ENCODE measurements around the gene RARA. TPM values are rescaled to one million over a fixed set of nuclear protein-coding genes. Genes with fewer than 3 reads are reported as not detected.
A peak's percentile ranks its signal among the peaks of the same experiment; 100 is the strongest.

The RARA gene
- total and polyA plus RNA-seq, 8 donors, result 6.8 to 19.7 (median 11.6) TPM

GRCh38 chr17:40317345-40317873 is 8.4 kb downstream of the RARA start:
- ATAC-seq (peak in 3 of 4 donors; percentile 16 to 27 (median 24)), FAIRE-seq (no peak), DNase-seq (peak in 2 of 6 donors; percentile 41 to 60)

GRCh38 chr17:40317880-40318829 is 9.2 kb downstream of the RARA start:
- FAIRE-seq (no peak), ATAC-seq (peak; percentile 92 to 97 (median 94)), DNase-seq (peak; percentile 91 to 97 (median 94))
- H3K36me3 ChIP-seq, result no peaks in the 10 kb centered on the region
- 0% methylated on average over 68 to 70 of the region's 70 CpGs for WGBS, 2 donors
- TF ChIP-seq, protein P1, sequence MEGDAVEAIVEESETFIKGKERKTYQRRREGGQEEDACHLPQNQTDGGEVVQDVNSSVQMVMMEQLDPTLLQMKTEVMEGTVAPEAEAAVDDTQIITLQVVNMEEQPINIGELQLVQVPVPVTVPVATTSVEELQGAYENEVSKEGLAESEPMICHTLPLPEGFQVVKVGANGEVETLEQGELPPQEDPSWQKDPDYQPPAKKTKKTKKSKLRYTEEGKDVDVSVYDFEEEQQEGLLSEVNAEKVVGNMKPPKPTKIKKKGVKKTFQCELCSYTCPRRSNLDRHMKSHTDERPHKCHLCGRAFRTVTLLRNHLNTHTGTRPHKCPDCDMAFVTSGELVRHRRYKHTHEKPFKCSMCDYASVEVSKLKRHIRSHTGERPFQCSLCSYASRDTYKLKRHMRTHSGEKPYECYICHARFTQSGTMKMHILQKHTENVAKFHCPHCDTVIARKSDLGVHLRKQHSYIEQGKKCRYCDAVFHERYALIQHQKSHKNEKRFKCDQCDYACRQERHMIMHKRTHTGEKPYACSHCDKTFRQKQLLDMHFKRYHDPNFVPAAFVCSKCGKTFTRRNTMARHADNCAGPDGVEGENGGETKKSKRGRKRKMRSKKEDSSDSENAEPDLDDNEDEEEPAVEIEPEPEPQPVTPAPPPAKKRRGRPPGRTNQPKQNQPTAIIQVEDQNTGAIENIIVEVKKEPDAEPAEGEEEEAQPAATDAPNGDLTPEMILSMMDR (IDR thresholded peaks at IDR 0.05), result no peak
- no peaks in the 10 kb centered on the region for H3K9me3 ChIP-seq
- H3K4me1 ChIP-seq, result peaks cover 8 to 56% (median 22%) of the 10 kb centered on the region in 3 donors
- intact Hi-C loops (cut with DNase I), result no loop called here
- no peaks in the 10 kb centered on the region for H3K27me3 ChIP-seq
- peak overlapping the region; percentile 58 to 82 (median 70) for H3K27ac ChIP-seq
- peak overlapping the region; percentile 90 to 100 (median 98) for H3K4me3 ChIP-seq

More at GRCh38 chr17:40317345-40317873, 8.4 kb downstream of the RARA start:
- Histone ChIP-seq H3K36me3 (no peaks in the 10 kb centered on the region), H3K27ac (peak overlapping the region; percentile 58 to 80 (median 64)), H3K9me3 (no peaks in the 10 kb centered on the region), H3K4me3 (peak overlapping the region in 2 of 4 donors; percentile 90 to 100), H3K4me1 (peaks cover 8 to 63% (median 26%) of the 10 kb centered on the region in 3 donors), H3K27me3 (no peaks in the 10 kb centered on the region)
- intact Hi-C loops (cut with DNase I), result no loop called here
- TF ChIP-seq, protein P1 (IDR thresholded peaks at IDR 0.05), result peak in 2 of 4 donors; percentile 14 to 23
- WGBS, 2 donors, result 4 to 5% methylated on average over 6 of the region's 6 CpGs

GRCh38 chr17:40318830-40319391 is 9.9 kb downstream of the RARA start:
- peaks cover 8 to 54% (median 22%) of the 10 kb centered on the region in 3 donors for H3K4me1 ChIP-seq
- intact Hi-C loops (cut with DNase I), result no loop called here
- ATAC-seq, result no peak
- H3K27me3 ChIP-seq, result no peaks in the 10 kb centered on the region
- no peak for FAIRE-seq
- H3K36me3 ChIP-seq, result no peaks in the 10 kb centered on the region
- WGBS, 2 donors, result 9 to 13% methylated on average over 13 of the region's 13 CpGs
- peak overlapping the region; percentile 90 to 100 (median 98) for H3K4me3 ChIP-seq
- peak in 3 of 6 donors; percentile 23 to 62 (median 58) for DNase-seq
- TF ChIP-seq, protein P1 (IDR thresholded peaks at IDR 0.05), result no peak
- H3K27ac ChIP-seq, result peak overlapping the region in 1 of 4 donors; percentile 82
- no peaks in the 10 kb centered on the region for H3K9me3 ChIP-seq

DNA sequence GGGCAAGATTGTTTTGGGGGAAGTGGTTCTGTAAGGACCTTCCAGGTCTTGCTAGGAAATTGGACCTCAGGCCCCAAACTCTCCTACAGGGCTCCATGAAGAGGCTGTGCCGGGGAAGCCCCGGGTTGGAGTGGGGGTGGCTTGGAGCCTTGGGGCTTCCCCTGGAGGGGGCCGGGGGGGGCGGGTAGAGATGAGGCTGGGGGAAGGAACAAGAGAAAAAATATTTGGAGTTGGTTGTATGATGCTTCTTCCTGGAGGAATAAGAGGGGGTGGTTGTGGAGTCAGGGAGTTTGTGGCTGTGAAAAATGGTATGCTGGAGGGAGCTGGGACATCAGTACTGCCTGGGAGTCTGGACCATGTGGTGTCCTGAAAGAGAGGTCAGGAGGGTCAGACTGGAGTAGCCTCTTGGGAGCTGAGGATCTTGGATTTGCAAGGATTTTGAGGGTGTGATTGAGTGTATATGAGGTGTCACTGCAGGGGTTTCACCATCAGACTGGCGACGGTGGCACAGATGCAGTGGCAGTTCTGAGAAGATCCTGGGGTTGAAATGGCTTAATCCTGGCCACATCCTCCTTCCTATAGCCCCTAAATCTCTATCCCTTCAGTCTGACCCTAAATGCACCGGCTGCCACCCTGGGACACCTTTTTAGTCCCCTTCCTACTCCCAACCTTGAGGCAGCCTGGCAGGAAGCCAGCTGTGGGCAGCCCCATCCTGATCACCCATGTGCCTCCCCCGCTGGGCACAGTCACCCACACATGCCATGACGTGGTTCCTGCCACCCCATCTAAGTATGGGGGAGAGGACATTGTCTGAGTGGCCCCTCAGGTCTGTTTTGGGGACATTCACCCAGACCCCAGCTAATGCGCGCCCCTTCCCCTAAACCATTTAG is 10.9 kb downstream of the RARA start:
- ATAC-seq, result no peak
- Histone ChIP-seq H3K27ac (peak overlapping the region in 1 of 4 donors; percentile 22), H3K4me1 (peaks cover 3 to 51% (median 22%) of the 10 kb centered on the region in 3 donors), H3K27me3 (no peaks in the 10 kb centered on the region), H3K9me3 (no peaks in the 10 kb centered on the region), H3K36me3 (no peaks in the 10 kb centered on the region), H3K4me3 (peak overlapping the region in 1 of 4 donors; percentile 100)
- FAIRE-seq, result no peak
- peak in 4 of 6 donors; percentile 35 to 84 (median 74) for DNase-seq
- intact Hi-C loops (cut with DNase I), result no loop called here
- TF ChIP-seq, protein P1 (IDR thresholded peaks at IDR 0.05), result no peak
- WGBS, 2 donors, result 58 to 60% methylated on average over 11 of the region's 11 CpGs

All from pancreas (tissue), 10 donors.